ENCODE measurements around the gene ZFC3H1.
"Not testable (repeated sequence)": the region's sequence is repeated elsewhere in the genome, so short reads cannot be mapped to it uniquely, and the experiment has no call there.

The ZFC3H1 gene

DNA sequence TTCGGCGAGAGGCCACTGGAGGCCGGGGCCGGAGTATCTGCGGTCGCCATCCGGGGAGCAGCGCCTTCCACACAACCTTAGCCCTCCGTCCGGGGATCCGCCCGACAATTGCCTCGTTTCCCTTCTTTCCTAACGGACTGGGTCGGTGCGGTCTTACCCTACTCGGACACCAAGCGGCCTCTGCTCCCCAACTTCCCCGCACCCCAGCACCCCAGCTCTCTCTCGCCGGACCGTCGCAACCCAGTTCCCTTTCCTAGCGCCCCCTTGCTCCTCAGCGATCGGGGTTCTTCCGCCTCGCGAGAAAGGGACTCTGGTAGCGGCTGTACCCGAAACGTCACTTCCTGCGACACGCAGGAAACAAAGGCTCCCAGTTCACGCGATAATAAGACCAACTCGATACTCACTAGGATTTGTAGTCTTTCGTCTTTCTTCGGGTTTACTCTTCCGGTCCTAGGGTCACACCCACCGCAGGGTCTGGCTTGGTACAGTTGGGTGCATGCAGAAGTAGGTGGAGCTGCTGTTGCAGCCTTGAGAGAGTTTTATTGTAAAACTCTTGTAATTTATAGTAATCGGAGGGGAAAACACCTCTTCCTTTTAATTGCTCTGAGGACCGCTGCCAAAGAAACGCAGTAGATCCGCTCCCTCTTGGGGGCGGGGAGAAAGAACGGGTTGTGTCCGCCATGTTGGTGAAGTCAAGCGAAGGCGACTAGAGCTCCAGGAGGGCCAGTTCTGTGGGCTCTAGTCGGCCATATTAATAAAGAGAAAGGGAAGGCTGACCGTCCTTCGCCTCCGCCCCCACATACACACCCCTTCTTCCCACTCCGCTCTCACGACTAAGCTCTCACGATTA, at the start of gene ZFC3H1, which contains the start of gene THAP2:
Gene ZFC3H1, minus strand, starts transcription at position 288 of the 850 bp plus-strand sequence. Its CDS starts 238 bp downstream, at position 50.
Gene THAP2, plus strand, starts transcription at position 741 of the 850 bp plus-strand sequence. CDS start 209 bp downstream, outside the sequence.
- DNase-seq: peak; percentile 98

DNA sequence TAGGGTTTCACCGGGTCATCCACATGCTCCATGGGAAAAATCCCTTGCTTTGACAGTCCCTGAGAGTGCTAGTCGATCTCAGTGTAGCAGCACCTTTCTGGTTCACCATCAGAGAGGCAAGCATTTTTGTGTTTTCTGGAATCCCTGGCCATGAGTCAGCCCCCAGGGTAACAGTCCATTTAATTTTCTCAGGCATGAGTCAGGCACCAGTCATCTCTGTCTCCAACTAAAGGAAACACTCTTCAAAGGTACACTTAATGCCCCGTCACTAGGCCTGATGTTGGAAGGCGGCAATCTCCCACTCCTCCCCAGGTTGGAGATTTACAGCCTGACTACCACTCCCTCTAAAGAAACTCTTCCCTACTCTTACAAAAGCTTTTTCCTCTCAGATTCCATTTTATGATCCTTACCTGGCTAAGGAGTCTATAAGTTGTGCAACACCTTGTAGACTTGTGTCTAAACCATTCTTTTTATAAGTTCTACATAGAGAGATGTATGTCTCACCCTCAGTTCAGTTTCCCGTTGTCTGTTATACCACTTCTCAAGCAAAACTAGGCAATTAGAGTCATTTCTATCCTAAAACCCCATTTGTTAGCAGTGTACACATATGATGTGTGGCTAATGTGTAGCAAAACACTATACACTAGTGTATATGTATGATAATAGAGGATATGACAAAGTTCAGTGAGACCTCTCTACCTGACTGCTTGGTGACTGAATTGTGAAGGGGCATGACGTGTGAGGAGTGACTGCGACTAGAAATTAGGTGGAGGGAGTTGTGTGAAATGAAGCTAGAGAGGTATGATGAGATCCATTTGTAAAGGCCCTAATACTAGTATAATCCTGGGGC, 46.9 kb upstream of the ZFC3H1 start:
- DNase-seq: no peak

DNA sequence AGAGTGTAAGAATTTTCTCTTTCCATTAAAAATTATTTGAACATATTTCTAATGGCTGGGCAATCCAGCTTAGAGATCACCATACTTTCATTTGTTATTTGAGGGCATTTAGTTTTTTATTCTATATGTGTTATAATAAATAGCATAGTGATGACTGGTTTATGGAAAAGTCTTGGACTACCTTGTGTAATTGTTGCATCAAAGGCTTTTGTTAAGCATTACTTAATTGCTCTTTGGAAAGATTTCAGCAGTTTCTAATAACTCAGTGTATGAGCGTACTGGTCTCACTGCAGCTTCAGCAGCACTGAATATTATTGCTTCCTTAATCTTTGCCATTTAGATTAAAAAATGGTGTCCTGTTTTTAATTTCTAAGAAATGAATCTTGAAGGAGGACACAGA, 45.0 kb upstream of the ZFC3H1 start:
- DNase-seq: no peak

DNA sequence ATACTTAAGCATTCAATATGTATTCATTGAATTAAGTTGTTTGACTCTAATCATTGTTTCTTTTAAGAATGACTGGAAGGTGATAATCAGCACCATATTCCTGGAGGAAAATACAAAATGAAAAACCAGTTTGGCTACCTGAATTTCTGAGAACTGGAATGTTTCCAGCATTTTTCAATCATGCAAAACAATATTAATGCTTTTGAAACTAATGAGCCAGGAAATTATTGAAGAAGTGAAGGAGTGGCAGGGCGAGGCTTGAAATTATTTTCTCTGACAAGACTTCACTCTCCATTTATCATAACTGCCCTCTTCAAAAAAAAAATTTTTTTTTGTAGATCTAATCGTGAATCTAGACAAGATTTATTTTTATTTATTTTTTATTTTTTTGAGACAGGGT, 41.3 kb upstream of the ZFC3H1 start:
- DNase-seq: no peak

- DNase-seq: no peak
These were observed 39.6 kb upstream of the ZFC3H1 start for GRCh38 chr12:71703206-71703605.

GRCh38 chr12:71702590-71702989, 38.9 kb upstream of the ZFC3H1 start:
- no peak for DNase-seq

GRCh38 chr12:71702181-71702580, 38.5 kb upstream of the ZFC3H1 start:
- not testable (repeated sequence) for DNase-seq

DNA sequence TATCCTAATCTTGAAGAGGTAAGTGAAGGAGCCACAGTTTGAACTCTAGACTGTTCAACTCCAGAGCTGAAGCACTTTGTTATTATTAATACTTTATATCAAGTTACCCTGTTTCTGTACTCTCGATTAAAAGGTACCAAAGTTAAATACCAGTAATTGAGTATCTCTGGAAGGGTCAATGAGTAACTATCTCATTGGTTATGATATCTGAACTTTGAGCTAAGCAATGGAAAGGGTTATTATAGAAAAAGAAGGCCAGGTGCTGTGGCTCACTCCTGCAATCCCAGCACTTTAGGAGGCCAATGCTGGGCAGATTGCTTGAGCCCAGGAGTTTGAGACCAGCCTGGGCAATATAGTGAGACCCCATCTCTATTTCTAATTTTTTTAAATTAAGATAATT, 32.1 kb upstream of the ZFC3H1 start:
- no peak for DNase-seq

DNA sequence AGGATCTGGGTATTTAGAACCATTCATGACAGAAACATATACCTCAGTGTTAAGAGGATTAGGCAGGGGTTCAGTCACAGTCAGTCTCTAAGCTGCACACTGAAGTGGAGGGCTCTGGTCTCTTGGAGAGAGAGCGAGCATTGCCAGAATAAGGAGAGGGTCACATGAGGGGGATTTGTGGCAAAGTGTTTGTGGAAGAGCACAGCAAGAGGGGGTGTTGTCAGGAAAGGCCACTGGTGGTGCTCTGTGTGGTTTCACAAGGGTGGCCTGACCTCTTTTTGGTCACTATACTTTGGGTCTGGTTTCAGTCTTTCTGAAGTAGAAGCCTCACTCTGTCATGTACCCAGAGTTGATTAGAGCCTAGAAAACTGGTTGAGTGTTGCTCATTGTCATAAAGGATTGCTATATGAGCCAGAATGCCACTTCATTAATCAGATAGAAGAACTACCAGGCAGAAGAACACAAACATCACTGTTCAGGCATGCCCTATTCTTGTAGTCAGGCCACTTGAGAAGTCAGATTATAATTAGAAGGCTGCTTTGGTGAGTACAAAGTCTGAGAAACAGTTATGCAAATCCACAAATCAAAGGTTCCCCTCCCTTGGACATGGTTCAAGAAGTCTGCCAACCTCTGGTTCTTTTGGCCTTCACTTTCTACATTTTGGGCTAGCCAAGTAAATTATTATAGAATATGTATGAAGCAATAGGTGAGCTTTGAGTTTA, 30.6 kb upstream of the ZFC3H1 start:
- no peak for DNase-seq

DNA sequence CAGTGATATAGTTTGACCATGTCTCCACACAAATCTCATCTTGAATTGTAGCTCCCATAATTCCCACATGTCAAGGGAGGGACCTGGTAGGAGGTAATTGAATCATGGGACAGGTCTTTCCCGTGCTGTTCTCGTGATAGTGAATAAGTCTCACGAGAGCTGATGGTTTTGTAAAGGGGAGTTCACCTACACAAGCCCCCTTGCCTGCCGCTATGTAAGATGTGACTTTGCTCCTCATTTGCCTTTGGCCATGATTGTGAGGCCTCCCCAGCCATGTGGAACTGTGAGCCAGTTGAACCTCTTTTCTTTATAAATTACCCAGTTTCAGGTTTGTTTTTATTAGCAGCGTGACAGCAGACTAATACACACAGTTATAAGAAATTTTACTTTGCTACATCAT, 30.0 kb upstream of the ZFC3H1 start:
- DNase-seq: not testable (repeated sequence)

DNA sequence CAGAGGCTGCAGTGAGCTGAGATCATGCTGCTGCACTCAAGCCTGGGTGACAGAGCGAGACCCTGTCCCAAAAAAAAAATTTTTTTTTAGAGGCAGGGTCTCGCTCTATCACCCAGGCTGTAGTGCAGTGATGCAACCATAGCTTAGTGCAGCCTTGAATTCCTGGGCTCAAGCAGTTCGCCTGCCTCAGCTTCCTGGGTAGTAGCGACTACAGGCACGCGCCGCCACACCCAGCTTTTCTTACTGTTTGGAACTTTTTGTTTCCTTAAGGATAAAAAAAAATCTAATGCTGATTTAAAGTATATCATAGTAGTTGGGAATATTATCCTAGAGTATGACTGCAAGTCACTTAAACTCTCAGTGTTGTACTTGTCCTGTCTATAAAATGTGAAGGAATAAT, 29.5 kb upstream of the ZFC3H1 start:
- no peak for DNase-seq

GRCh38 chr12:71691504-71692129, 28.0 kb upstream of the ZFC3H1 start:
- no peak for DNase-seq

GRCh38 chr12:71688961-71689570, 25.4 kb upstream of the ZFC3H1 start:
- DNase-seq: no peak

DNA sequence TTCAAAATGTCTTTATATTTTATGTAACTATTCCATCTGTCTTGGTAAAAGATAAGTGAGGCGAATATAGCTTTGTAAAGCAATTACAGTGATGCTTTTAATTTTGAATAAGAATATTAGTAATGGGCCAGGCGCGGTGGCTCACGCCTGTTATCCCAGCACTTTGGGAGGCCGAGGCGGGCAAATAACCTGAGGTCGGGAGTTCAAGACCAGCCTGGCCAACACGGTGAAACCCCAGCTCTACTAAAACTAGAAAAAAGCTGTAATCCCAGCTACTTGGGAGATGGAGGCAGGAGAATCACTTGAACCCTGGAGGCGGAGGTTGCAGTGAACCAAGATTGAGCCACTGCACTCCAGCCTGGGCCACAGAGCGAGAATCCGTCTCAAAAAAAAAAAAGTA, 23.5 kb upstream of the ZFC3H1 start:
- DNase-seq: not testable (repeated sequence)

GRCh38 chr12:71686658-71687025, 23.0 kb upstream of the ZFC3H1 start:
- DNase-seq: peak; percentile 50

DNA sequence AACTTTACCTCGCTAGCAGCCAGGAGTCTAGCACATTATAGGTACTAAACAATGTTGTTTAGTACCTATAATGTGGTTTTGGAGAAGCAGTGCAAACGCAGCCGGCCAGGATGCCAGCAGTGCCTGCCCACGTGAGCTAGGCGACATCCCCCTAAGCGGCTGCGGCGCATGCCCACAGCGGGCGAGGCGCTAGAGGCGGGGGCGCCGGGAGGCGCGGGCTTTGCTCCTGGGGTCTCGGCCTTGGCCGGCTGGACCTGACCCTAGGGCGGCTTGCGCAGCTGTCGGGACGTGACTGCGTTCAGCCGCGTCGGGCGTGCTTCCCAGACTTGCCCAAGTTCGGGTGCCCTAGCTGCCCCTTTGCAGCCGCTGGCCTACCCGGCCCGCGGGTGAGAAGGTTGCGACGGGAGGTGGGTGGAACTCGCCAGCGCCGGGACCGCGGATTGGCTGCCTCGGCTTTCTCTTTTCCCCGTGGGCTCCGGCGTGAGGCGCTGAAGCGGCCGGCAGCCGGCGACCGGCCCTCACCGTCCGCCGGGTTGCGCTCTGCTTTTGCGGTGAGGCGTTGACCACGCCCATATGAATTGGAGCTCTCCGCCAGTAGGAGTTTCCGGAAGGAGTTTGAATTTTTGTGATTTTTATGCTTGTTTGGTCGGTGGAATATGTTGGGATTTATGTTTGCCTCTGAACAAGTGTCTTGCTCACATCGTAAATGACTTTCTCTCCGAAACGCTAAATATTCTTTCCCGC, 22.4 kb upstream of the ZFC3H1 start, which contains the start of gene TMEM19:
Gene TMEM19, plus strand, starts transcription at position 169 of the 744 bp plus-strand sequence. CDS start 599 bp downstream, outside the sequence.
- DNase-seq: peak; percentile 97

DNA sequence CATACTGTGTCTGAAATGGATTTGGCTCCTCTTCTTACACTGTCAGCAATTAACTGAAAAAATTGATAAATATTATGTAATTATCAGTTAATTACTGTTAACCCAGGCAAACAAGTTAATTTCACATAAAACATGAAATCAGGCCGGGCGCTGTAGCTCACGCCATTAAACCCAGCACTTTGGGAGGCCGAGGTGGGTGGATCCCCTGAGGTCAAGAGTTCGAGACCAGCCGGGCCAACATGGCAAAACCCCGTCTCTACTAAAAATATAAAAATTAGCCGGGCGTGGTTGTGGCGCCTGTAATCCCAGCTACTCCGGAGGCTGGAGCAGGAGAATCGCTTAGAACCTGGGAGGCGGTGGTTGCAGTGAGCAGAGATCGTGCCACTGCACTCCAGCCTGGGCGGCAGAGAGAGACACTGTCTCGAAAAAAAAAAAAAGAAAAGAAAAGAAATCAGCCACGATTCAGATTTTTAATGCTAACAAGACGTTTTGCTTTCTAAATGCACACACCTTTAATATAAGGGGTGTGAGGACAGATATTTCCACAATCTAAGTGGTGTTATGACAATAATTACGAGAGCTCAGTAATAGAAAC, 21.8 kb upstream of the ZFC3H1 start:
- DNase-seq: no peak

DNA sequence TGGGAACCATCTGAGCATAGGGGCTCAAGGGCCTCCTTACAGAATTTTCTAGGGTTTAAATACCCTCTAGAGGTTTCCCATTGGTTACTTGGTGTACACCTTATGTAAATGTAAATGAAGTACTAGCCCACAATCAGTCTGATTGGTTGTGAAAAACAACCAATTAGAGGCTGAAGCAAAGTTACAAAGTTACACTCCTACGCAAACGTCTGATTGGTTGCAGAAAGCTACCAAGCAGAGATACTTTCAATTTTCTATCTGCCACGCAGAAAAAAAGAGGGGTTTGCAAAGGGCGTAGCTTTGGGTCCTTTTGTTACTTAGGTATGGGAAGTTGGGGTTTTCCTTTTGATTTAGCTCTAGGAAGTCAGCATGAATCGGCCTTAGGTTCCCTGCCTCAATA, 20.4 kb upstream of the ZFC3H1 start:
- DNase-seq: peak; percentile 58

DNA sequence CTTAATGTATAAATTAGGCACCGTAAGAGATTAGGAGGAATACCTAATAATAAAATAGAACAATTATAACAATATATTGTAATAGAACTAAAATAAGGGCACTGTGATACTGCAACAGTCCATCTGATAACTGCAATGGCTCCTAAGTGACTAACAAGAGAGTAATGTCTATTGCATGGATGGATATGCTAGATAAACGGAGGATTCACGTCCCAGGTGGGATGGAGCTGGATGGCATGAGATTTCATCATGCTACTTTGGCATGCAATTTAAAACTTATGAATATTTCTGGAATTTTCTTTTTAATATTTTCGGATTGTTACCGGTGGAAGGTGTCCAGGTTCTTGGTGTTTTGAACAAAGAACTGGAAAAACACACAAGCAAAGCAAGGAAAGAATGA, 20.0 kb upstream of the ZFC3H1 start:
- no peak for DNase-seq

DNA sequence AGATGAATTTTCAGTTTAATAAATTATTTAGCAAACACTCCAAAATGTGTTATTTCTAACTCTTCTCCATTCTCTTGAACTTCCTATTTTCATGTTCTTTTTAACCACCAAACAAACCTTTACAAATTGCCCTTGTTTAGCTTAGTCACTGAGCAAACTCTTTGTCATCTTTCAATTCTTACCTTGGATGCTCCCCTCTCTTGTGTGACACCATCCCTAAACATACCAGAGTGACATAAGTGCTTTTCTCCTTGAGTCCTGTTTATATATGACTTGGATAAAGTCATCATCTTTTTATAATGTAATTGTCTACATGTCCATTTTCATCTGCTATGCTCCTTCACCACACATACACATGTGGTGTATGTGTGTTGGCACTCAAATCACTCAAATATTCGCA, 18.8 kb upstream of the ZFC3H1 start:
- no peak for DNase-seq

GRCh38 chr12:71671816-71672215, 8.2 kb upstream of the ZFC3H1 start:
- DNase-seq: no peak
